ENCODE data around the gene RNASEH1.

Gene RNASEH1

DNA sequence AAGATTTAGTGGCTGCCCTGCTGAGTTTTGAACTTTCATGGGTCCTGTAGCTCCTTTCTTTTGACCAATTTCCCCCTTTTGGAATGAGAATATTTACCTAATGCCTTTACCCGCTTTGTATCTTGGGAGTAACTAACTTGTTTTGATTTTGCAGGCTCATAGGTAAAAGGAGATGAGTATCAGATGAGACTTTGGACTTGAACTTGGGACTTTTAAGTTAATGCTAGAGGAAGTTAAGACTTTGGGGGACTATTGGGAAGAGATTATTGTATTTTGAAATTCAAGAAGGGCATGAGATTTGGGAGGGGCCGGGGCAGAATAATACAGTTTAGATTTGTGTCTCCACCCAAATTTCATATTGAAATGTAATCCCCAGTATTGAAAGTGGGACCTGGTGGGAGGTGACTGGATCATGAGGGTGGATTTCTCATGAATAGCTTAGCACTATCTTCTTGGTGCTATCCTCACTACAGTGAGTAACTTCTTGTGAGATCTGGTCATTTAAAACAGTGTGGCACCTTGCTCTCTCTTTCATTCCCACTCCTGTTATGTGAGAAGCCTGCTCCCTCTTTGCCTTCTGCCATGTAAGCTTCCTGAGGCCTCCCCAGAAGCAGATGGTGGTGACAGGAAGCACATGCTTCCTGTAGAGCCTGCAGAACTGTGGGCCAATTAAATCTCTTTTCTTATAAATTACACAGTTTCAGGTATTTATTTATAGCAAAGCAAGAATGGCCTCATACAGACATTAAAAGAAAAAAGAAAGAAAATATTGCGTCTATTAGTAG lies 44.9 kb downstream of the RNASEH1 start:
- Histone ChIP-seq H3K9ac (ENCODE audit: low read depth, low read length, poor library complexity, severe bottlenecking) (no peak overlapping the region), H4K20me1 (ENCODE audit: insufficient read depth, low read length, poor library complexity, severe bottlenecking) (peaks cover 8% of the 10 kb centered on the region), H3F3A (ENCODE audit: low read depth) (no peaks in the 10 kb centered on the region), H3K36me3 (ENCODE audit: insufficient read depth, low read length) (peaks cover 37% of the 10 kb centered on the region; the same call in 1 of the 2 replicates), H3K9me2 (replicated peaks; ENCODE audit: low read depth, low read length) (no peaks in the 10 kb centered on the region), H3K4me1 (ENCODE audit: insufficient read depth, low read length, poor library complexity, severe bottlenecking) (peaks cover 15% of the 10 kb centered on the region), H3K4me2 (ENCODE audit: low read depth, low read length, poor library complexity, severe bottlenecking) (no peak overlapping the region), H3K79me2 (ENCODE audit: insufficient read depth, low read length) (peaks cover 24% of the 10 kb centered on the region), H3K27me3 (ENCODE audit: insufficient read depth, low read length, poor library complexity, severe bottlenecking) (no peaks in the 10 kb centered on the region), H2AFZ (ENCODE audit: low read length) (no peak overlapping the region), H3K9me3 (ENCODE audit: insufficient read depth, low read depth, low read length) (peaks cover 13% of the 10 kb centered on the region; the same call in 1 of the 2 replicates), H3K4me3 (ENCODE audit: low read length, poor library complexity, severe bottlenecking) (no peak overlapping the region)
- TF ChIP-seq, protein P1, sequence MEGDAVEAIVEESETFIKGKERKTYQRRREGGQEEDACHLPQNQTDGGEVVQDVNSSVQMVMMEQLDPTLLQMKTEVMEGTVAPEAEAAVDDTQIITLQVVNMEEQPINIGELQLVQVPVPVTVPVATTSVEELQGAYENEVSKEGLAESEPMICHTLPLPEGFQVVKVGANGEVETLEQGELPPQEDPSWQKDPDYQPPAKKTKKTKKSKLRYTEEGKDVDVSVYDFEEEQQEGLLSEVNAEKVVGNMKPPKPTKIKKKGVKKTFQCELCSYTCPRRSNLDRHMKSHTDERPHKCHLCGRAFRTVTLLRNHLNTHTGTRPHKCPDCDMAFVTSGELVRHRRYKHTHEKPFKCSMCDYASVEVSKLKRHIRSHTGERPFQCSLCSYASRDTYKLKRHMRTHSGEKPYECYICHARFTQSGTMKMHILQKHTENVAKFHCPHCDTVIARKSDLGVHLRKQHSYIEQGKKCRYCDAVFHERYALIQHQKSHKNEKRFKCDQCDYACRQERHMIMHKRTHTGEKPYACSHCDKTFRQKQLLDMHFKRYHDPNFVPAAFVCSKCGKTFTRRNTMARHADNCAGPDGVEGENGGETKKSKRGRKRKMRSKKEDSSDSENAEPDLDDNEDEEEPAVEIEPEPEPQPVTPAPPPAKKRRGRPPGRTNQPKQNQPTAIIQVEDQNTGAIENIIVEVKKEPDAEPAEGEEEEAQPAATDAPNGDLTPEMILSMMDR (conservative IDR thresholded peaks at IDR 0.05; ENCODE audit: low read length), result no peak
- TF ChIP-seq EZH2phosphoT487 (IDR thresholded peaks at IDR 0.05; ENCODE audit: borderline replicate concordance), result no peak

GRCh38 chr2:3512086-3512485 lies 46.0 kb downstream of the RNASEH1 start:
- H3K9me2 ChIP-seq (replicated peaks; ENCODE audit: low read depth, low read length), result no peaks in the 10 kb centered on the region
- peaks cover 13% of the 10 kb centered on the region for H3K79me2 ChIP-seq (ENCODE audit: insufficient read depth, low read length)
- H3K4me3 ChIP-seq (ENCODE audit: low read length, poor library complexity, severe bottlenecking), result no peak overlapping the region
- peaks cover 37% of the 10 kb centered on the region; the same call in 1 of the 2 replicates for H3K36me3 ChIP-seq (ENCODE audit: insufficient read depth, low read length)
- peaks cover 11% of the 10 kb centered on the region for H3K4me1 ChIP-seq (ENCODE audit: insufficient read depth, low read length, poor library complexity, severe bottlenecking)
- no peaks in the 10 kb centered on the region for H3K27me3 ChIP-seq (ENCODE audit: insufficient read depth, low read length, poor library complexity, severe bottlenecking)
- no peaks in the 10 kb centered on the region for H4K20me1 ChIP-seq (ENCODE audit: insufficient read depth, low read length, poor library complexity, severe bottlenecking)
- H3K4me2 ChIP-seq (ENCODE audit: low read depth, low read length, poor library complexity, severe bottlenecking), result no peak overlapping the region
- no peaks in the 10 kb centered on the region for H3F3A ChIP-seq (ENCODE audit: low read depth)
- TF ChIP-seq EZH2phosphoT487 (IDR thresholded peaks at IDR 0.05; ENCODE audit: borderline replicate concordance), result no peak
- TF ChIP-seq, protein P1 (conservative IDR thresholded peaks at IDR 0.05; ENCODE audit: low read length), result no peak
- H3K9ac ChIP-seq (ENCODE audit: low read depth, low read length, poor library complexity, severe bottlenecking), result no peak overlapping the region
- H2AFZ ChIP-seq (ENCODE audit: low read length), result no peak overlapping the region
- H3K9me3 ChIP-seq (ENCODE audit: insufficient read depth, low read depth, low read length), result peaks cover 13% of the 10 kb centered on the region; the same call in 1 of the 2 replicates

- Histone ChIP-seq H3K27me3 (ENCODE audit: insufficient read depth, low read length, poor library complexity, severe bottlenecking) (no peaks in the 10 kb centered on the region), H3K4me1 (ENCODE audit: insufficient read depth, low read length, poor library complexity, severe bottlenecking) (no peaks in the 10 kb centered on the region), H4K20me1 (ENCODE audit: insufficient read depth, low read length, poor library complexity, severe bottlenecking) (no peaks in the 10 kb centered on the region), H3K4me2 (ENCODE audit: low read depth, low read length, poor library complexity, severe bottlenecking) (no peak overlapping the region), H3K9me2 (replicated peaks; ENCODE audit: low read depth, low read length) (no peaks in the 10 kb centered on the region), H3F3A (ENCODE audit: low read depth) (no peaks in the 10 kb centered on the region), H3K9me3 (ENCODE audit: insufficient read depth, low read depth, low read length) (peaks cover 2% of the 10 kb centered on the region; the same call in 1 of the 2 replicates), H3K4me3 (ENCODE audit: low read length, poor library complexity, severe bottlenecking) (no peak overlapping the region), H3K36me3 (ENCODE audit: insufficient read depth, low read length) (peaks cover 53% of the 10 kb centered on the region; the same call in 1 of the 2 replicates), H3K9ac (ENCODE audit: low read depth, low read length, poor library complexity, severe bottlenecking) (no peak overlapping the region), H3K79me2 (ENCODE audit: insufficient read depth, low read length) (peaks cover 5% of the 10 kb centered on the region; the same call in 1 of the 2 replicates), H2AFZ (ENCODE audit: low read length) (no peak overlapping the region)
- no peak for TF ChIP-seq EZH2phosphoT487 (IDR thresholded peaks at IDR 0.05; ENCODE audit: borderline replicate concordance)
- TF ChIP-seq, protein P1 (conservative IDR thresholded peaks at IDR 0.05; ENCODE audit: low read length), result no peak
Measured at GRCh38 chr2:3505771-3506170, 52.4 kb downstream of the RNASEH1 start.

Measured in Loucy (cell line).